ENCODE results near the gene ENTPD8. TPM values are rescaled to one million over a fixed set of nuclear protein-coding genes. Genes with fewer than 3 reads are reported as not detected.

ENTPD8 gene
- total and polyA plus RNA-seq, 2 donors (not counting 3 experiments of a cell fraction or from before 2014, with no cell fraction given) = 0.44 to 0.51 TPM

DNA sequence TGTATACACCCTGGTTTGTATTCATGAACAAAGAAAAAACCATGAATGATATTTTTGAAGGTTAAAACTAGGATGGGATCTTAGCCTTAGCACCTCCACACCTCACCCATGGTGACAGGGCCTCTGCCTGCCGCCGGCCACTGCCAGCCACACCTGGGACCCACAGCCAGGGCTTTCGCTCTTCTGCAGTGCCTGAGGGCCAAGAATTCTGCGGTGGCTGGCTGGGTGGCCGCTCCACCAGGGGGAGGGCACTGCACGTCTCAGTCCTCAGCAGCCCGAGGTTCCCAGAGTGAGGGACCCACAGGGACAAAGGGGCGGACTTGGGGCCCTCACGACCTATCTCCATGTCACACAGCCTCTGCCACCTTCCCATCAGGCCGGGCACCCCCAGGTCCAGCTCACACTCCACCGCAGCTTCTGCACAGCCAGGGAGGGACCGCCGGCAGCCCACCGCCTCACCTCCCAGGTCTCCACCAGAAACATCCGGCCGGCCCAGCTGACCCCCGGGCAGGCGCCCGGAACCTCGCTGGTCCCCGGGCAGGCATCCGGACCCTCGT lies 25.1 kb downstream of the ENTPD8 start:
- BruUV-seq (replicated peaks) = no TSS peak
- H3K4me3 ChIP-seq (replicated peaks in 1 of 3; ENCODE audit: insufficient read depth in 1 of 3, low read depth in 1 of 3, low read length in 3 of 3) = no peak overlapping the region
- intact Hi-C loops (cut with micrococcal nuclease) = no loop called here
- no peaks in the 10 kb centered on the region for H4K20me1 ChIP-seq (replicated peaks; ENCODE audit: control insufficient read depth, extremely low read depth, insufficient read depth, low read length)
- H3K4me2 ChIP-seq (ENCODE audit: insufficient read depth, low read length) = no peak overlapping the region
- POLR2A ChIA-PET = no interaction called here
- no peak overlapping the region for H3K9ac ChIP-seq (replicated peaks; ENCODE audit: extremely low read depth, insufficient read depth, low read length)
- H3K27me3 ChIP-seq (ENCODE audit: control insufficient read depth in 2 of 2, insufficient read depth in 2 of 2, low read length in 2 of 2) = no peaks in the 10 kb centered on the region
- H3K36me3 ChIP-seq (ENCODE audit: control insufficient read depth in 2 of 2, extremely low read depth in 1 of 2, insufficient read depth in 2 of 2, low read length in 2 of 2) = peaks cover 0 to 2% of the 10 kb centered on the region in 2 experiments
- no peak overlapping the region for H2AFZ ChIP-seq (ENCODE audit: low read depth, low read length)
- no peak for DNase-seq (ENCODE audit: low read depth, low spot score)
- FAIRE-seq = no peak
- no peak overlapping the region for H3K27ac ChIP-seq (ENCODE audit: insufficient read depth, low read depth, low read length)
- H3K79me2 ChIP-seq (ENCODE audit: control insufficient read depth, insufficient read depth, low read length) = peaks cover 52% of the 10 kb centered on the region
- dilution Hi-C loops (cut with MboI; ENCODE audit: extremely low pct_ligation_motif_present, low sequenced_read_pairs) = no loop called here
- no peaks in the 10 kb centered on the region for H3K9me1 ChIP-seq (replicated peaks; ENCODE audit: control insufficient read depth, extremely low read depth, insufficient read depth, low read length)
- H3K9me3 ChIP-seq (replicated peaks; ENCODE audit: control insufficient read depth, insufficient read depth, low read length) = no peaks in the 10 kb centered on the region
- CTCF ChIA-PET = no interaction called here
- H3K4me1 ChIP-seq (ENCODE audit: control insufficient read depth, extremely low read depth, insufficient read depth, low read length) = peaks cover 18% of the 10 kb centered on the region
- TF ChIP-seq POLR2AphosphoS5 (IDR thresholded peaks at IDR 0.05; ENCODE audit: insufficient read depth, low read depth, low read length) (no peak), POLR2A (IDR thresholded peaks at IDR 0.05; ENCODE audit: low read depth, low read length) (no peak), FOS (IDR thresholded peaks at IDR 0.05; ENCODE audit: borderline replicate concordance, insufficient read depth, low read length) (no peak), JUN (IDR thresholded peaks at IDR 0.05; ENCODE audit: borderline replicate concordance, insufficient read depth, insufficient read length, low read depth) (no peak), EZH2 (IDR thresholded peaks at IDR 0.05; ENCODE audit: borderline replicate concordance, low read depth, low read length, severe bottlenecking) (no peak), MYC (IDR thresholded peaks at IDR 0.05; ENCODE audit: low read depth, low read length) (no peak), GATA2 (IDR thresholded peaks at IDR 0.05; ENCODE audit: insufficient read depth, insufficient read length, low read depth, low read length) (no peak)
- TF ChIP-seq, protein P1, sequence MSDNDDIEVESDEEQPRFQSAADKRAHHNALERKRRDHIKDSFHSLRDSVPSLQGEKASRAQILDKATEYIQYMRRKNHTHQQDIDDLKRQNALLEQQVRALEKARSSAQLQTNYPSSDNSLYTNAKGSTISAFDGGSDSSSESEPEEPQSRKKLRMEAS (IDR thresholded peaks at IDR 0.05; ENCODE audit: insufficient read depth, insufficient read length) = no peak
- TF ChIP-seq, protein P2, sequence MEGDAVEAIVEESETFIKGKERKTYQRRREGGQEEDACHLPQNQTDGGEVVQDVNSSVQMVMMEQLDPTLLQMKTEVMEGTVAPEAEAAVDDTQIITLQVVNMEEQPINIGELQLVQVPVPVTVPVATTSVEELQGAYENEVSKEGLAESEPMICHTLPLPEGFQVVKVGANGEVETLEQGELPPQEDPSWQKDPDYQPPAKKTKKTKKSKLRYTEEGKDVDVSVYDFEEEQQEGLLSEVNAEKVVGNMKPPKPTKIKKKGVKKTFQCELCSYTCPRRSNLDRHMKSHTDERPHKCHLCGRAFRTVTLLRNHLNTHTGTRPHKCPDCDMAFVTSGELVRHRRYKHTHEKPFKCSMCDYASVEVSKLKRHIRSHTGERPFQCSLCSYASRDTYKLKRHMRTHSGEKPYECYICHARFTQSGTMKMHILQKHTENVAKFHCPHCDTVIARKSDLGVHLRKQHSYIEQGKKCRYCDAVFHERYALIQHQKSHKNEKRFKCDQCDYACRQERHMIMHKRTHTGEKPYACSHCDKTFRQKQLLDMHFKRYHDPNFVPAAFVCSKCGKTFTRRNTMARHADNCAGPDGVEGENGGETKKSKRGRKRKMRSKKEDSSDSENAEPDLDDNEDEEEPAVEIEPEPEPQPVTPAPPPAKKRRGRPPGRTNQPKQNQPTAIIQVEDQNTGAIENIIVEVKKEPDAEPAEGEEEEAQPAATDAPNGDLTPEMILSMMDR (IDR thresholded peaks at IDR 0.05; ENCODE audit: extremely low read depth in 1 of 2, insufficient read depth in 1 of 2, low read depth in 1 of 2, low read length in 2 of 2) = no peak

Data from endothelial cell of umbilical vein (primary cell).